HG03378 (cell line): Measurements from ENCODE around the gene ENG.
"Not testable (repeated sequence)": the region's sequence is repeated elsewhere in the genome, so short reads cannot be mapped to it uniquely, and the experiment has no call there.

ENCODE experiments used
- ATAC-seq: cut with Tn5 transposase; IDR thresholded peaks from one replicate; pipeline ENCODE4 v1.9.1; 2021; ENCODE audit warnings: mild to moderate bottlenecking, moderate library complexity; ENCODE audit not compliant: unreplicated experiment

The ENG gene

DNA sequence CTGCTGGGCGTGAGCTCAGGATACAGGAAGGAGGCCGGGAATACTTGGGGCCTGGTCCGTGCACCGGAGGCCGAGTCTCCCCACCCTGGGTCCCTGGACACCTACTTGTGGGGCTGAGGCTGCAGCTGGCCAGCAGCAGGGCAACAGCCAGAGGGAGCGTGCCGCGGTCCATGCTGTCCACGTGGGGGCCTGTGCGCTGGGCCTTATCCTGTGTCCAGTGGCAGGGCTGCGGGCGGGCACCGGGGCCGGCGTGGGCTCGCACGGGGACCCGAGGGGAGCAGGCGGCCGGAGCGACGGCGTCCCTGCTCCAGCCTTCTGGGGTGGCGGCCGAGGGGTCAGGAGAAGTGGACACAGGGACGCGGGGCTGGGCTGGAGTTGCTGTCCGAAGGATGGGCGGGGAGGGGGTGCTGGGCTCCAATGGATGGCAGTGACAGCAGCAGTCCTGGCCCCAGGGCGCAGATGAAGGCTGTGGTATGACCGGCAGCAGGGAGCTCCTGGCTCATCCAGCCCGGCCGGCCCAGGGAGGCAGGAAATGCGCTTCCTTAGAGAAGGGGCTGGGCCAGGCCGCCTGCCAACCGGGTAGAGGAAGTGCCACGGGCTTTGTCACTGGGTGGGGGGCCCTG, at the start of gene ENG:
ENG (minus strand) TSS at position 475 of the 623 bp plus-strand sequence; CDS start at position 172, 303 bp downstream.
- no peak for ATAC-seq

DNA sequence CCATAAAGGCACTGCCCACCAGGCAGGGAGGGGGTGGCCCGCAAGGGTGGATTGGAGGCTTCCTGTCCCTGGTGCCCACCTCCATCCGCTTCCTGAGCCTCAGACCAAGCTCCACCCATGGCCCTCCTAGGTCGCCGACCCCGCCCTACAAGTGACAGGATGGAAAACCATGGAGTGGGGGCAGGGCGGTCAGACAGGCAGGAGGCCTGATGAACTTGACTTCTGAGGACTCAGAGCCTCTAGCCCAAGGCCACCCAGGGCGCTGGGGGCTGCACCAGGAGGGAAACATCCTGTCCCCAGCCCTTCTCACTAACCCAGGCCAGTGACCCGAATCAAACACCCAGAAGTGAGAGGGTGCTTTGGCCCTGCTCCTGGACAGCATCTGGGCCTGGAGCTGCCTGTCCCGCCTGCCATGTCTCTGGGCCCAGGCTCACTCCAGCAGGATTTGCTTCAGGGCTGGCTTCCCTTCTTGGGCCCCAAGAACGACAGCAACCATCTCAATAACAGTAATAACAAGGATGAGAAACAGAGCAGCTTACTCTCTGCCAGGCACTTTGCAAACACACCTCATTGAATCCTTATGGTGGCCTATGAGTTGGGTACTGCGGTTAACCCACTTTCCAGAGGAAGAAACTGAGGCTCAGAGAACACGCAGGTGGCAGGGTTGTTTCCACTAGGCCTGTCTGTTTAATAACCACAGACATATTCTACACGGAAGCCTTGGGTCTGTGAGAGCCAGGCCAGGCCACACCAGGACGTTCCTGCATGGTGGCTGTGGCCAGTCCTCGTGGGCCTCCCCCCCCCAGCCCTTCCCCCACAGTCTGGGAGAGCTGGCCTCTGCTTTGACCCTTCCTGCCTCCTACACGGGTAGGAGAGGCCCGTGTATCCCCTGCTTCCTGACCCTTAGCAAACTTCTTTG, 49.4 kb upstream of the ENG start:
- ATAC-seq: no peak

DNA sequence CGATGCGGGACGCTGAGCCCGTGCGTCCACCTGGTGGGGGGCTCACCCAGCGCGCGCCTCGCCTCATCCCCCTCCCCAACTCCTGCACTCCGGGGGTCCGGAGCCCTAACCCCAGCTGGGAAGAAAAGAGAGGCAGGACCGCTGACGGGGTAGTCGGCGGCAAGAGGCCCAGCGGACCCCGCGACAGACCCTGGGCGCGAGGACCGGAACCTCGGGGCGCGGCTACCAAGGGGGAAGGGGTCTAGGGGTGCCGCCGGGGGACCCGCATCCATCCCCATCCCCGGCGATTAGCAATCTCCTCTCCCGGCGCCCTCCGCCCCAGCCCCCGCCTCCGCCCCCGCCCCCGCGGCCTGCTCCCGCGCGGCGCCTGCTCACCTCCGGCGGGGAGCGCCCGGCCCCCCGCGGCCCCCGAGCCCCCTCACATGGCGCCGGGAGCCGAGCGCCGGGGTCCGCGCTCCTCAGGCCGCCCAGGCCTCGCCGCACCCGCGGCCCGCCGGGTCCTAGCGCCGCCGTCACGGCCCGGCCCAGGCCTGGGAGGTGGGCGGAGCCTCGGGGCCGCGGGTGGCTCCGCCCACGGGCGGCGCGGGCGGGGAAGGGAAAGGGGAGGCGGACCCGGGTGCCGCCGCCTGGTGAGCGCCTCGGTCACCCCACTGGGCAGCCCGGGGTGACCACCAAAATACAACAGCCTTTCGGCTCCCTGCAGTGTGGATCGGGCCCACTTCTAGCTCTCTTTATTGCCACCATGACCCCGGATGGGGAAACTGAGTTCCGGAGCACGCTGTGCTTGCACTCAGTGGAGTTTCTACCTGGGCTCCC, 44.9 kb upstream of the ENG start, which contains the start of gene ST6GALNAC6:
ST6GALNAC6 (minus strand) TSS at position 476 of the 816 bp plus-strand sequence. CDS start 1,622 bp downstream, outside the sequence.
- ATAC-seq: no peak

DNA sequence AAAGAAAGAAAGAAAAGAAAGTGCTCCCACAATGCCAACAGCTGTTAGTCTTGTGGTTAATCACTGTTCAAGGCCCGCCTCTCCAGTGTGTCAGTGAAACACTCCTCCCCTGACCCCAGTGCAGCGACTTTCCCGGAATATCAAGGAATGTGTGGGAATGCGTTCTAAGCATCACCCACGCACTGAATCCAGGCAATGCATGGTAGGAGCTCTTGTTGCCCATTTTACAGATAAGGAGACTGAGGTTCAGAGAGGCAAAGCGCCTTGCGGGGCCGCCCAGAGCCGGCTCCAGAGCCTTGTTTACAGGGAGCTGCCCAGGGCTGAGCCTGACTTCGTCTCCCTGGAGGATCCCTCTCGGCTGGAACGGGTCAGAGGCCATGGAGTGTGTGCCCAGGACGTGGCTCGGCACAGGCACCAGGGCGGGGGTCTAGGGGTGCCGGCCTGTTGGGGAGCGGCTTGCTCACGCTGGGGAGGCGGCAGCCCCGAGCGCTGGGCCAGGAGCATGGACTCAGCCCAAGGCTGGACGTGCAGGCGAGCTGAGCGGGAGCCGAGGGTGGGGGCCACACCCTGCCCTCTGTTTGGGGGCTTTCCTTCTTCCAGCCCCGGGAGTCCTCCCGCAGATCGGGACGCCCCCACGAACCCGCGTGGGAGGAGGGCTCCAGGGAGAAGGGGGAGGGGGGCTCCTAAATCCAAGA, 44.1 kb upstream of the ENG start:
- no peak for ATAC-seq

DNA sequence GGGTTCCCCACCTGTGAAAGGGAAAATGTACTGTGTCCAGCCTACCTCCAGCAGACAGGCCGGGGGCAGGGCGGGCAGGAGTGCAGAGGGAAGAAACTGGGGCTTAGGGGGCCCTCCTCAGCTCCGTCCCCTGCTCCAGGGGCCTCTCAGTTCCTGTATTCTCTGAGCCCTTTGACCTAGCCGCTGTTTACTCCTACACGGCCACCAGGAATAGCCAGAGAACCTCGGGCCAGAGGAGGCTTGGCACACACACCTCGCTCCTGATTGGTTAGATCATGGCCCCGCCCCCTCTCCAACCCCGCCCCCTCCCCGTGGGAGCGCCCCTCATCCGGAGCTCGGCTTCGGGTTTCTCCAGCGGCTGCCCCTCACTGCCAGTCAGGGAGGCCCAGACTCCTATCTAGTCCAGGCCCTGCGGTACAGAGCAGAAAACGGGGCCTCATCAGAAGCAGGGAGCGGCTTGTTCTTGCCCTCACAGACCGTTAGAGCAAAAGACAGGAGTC, 42.8 kb upstream of the ENG start:
- no peak for ATAC-seq

DNA sequence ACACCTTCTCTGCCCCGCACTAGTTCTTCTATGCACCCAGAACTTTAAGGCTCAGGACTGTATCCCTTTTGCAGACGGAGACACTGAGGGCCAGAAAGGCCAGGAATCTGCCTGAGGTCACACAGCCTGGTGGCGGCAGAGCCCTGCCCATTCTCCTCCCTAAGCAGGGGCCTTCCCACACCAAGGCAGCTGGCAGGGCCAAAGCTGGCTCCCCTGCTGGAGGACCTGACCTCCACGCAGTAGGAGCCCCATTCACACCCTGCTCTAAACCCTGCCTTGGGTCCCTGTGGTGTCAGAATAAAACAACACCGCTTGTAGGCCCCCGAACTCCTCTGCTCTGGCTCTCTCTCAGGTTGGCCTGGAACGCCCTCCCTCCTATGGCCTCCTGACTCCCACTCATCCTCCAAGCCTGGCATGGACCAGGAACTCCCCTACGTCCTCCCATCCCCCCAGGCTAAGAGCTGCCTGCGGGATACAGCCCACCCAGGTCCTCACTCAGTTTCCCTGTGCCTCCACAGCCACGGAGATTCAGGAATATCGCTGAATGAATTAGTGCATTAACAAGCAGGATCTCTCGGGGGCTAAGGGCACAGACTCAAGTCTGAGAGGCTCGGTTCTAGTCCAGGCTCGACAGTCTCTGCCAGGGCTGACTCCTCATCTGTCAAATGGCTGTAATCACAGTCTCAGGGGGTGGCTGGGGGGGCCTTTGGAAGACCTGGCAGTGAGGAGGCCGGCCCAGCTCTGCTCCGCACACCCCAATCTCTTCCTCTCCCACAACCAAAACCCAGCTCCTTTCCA, 42.1 kb upstream of the ENG start:
- ATAC-seq: no peak

DNA sequence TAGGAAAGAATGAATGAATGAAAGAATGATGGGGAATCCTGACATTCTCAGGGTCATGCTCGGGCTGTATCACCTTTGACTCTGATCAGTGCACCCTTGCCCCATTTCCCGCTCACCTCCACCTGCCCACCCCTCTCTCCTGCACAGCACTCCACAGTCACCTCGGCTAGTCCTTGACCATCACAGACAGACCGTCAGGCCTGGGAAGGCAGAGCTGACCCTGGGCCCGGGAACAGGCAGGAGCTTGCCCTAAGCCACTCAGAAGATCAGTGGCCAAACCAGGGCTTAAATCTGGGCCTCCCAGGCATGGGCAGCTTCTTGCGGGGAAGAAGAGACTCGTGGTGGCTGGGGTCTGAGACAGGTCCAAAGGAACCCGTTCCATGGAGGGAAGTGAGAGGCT, 41.4 kb upstream of the ENG start:
- no peak for ATAC-seq

DNA sequence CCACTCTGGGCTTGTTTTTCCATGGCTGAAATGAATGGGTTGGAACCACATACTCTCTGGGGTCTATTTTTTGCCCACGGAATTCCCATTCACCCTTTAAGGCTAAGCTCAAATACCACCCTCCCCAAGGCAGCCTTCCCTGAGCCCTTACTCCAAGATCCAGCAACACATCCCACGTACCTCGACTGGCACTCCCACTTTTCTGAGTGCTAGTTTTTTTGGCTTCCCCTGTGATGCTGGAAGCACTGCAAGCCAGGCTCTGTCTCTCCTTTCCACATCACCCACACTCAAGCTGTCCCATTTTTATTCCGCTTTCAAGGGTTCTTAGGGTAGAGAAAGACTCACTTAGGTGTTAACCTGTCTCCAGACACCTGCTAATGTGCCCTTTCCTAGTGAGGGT, 38.9 kb upstream of the ENG start:
- no peak for ATAC-seq

DNA sequence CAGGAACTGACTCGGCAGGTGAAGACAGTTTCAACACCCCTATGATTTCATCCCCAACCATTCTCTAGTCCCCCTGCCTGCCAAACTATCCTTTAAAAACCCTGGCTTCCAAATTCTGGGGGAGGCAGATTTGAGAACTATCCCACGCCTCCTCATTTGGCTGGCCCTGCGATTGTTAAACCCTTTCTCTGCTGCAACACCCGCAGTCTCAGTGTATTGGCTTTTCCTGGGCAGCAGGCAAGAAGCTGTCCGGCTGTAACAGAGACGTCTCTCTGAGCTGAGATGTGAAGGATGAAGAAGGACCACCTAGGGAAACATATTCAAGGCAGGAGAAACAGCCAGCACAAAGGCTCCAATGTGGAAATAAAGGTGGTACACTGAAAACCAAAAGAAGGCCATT, 38.4 kb upstream of the ENG start:
- no peak for ATAC-seq

DNA sequence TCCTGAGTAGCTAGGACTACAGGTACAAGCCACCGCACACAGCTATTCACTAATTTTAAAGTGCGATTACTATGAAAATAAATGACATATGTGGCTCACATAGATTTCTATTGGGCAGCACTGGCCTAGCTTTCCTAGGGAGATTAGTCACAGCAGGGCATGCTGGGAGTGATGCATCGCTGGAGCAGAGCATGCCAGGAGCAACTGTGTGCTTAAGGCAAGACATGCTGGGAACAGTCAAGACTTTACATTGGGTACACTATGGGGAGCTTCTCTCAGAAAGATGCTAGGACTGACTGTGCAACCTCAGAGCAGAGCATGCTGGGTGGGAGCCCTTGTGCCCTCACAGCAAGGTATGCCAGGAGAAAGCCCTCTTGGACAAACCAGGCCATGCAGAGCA, 35.6 kb upstream of the ENG start:
- ATAC-seq: no peak

DNA sequence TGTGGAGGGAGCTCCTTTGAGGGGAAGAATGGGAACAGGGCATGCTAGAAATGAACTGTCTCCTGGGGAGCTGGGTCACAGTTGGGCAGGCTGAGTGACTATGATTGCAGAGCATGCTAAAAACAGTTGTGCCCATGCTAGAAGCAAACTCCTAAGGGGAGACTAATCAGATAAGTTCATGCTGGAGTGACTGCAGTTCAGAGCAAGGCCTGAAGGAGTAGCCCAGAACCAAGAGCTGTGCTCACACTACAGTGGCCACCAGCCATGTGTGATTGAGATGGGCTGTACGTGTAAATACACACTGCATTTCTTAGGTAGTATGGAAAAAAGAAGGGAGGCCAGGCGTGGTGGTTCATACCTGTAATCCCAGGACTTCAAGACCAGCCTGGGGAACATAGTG, 33.3 kb upstream of the ENG start:
- ATAC-seq: no peak

DNA sequence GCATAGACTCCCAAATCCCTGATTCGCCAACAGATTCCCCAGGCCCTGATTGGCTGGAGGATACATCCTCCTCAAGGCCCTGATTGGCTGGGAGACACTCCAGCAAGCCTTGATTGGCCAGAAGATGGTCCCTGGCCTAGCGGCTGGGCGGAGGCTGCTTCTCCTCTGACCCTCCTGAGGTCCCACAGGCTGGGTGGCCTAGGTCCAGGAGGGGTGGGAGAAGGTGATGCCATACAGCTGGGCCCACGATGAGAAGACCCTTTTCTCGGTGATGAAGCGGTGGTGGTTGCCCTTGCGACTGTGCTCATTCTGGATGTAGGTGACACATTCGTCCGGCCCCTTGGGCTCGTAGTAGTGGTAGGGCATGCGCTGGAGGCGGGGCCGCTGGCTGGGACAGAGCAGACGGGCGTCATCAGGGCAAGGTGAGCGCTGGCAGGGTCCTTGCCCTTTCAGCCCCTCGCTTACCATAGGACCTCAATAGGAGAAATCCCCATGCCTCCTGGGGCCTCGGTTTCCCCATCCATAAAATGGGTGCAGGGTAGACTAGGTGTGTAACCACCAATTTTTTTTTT, 32.0 kb upstream of the ENG start:
- ATAC-seq: no peak

DNA sequence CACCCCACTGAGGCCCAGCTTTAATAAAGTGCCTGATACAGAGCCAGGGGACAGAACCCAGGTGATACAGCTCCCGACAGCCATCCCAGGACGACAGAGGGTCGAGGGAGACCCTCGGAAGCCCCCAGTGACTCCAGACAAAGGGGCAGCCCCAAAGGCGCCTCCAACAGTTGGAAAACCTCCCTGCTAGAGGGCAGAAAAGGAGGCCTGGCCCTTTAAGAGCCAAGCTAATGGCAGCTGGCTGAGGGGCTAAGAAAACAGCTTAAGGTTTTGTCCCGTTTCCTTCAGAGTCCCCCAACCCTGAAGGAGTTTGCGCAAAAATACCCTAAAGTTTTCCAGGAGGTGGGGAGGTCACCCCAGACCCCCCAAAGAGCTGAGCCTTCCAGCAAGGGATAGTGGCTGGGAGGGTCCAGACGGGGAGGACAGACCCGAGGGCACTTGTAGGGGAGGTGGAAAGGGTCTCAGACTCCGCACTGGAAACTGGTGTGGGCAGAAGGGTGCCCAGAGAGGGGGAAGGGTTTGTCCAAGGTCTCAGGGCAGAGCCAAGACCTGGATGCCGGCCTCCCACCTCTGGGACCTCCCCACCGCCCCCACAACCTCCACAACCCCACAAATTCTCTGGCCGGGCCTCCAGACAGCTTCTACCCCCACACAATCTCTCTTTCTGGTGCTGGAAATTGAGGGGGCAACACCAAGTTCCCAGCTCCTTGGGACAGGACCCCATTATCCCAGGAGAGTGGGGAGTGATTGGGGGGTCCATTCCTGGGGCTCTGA, 31.2 kb upstream of the ENG start:
- ATAC-seq: no peak

DNA sequence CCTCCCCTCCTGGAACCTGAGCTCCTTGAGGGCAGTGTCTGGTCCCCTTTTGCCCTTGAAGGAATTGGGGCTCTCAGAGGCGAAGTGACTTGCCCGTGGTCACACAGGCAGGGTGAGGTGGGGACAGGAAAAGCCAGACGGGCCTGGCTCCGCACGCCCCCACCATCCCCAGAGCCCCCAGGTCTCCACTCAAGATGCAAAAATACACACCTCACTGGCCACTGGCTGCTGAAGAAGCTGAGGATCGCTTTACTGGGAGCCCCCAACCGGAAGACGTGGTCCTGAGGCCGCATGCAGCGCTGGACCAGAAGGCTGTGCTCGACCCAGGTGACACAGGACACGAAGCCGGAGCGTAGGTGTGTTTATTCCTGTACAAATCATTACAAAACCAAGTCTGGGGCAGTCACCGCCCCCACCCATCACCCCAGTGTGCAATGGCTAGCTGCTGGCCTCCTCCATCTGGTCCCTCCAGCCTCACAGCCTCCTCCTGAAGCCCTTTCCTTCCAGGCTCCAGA, 30.6 kb upstream of the ENG start:
- no peak for ATAC-seq

DNA sequence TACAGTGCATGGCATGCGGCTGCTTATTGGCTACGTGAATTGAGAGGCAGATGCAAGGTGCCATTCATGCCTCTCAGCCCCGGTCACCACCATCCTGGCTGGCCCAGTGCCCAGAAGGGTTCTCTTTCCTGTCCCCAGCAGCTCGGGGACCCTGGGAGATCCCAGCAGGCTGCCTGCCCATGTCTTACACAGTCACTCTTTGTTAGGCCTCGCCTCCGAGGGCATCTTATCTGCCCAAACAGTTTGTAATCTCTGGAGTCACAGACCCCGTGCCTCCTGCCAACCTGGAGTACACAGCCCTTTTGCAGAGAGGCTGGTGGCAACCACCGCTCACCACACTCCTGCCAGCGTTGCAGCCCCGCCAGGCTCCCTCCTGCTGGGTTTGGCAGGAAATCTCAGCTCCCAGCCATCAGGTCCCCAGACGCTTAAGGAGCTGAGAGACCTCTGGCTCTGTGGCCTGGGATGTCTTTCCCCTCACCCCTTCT, 30.0 kb upstream of the ENG start:
- no peak for ATAC-seq

DNA sequence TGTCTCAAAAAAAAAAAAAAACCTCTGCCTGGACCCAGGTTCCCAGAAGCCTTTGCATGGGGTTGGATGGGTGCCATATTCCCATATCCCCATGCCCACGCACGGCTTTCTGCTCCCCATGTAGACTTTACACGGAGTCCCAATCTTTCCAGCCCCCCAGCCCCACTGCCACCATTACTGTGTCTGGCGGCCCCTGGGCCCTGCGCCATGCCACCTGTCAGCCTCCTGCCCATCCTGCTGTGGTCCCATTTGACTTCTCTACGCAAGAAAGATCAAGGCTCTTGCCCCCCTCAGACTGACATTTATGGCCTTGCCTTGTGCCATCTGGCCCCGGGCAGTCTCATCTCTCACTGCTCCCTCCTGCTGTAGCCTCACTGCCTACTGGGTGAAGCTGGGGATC, 29.5 kb upstream of the ENG start:
- ATAC-seq: no peak

DNA sequence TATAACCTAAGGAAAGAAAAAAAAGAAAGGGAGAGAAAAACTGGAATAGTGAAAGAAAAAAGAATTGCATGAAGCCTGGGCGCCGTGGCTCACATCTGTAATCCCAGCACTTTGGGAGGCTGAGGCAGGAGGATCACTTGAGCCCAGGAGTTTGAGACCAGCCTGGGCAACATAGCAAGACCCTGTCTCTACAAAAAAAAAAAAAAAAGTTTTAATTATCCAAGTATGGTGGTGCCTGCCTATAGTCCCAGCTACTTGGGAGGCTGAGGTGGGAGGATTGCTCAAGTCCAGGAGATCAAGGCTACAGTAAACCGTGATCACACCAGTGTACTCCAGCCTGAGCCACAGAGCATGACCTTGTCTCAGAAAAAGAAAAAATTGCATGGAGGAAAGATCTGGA, 27.3 kb upstream of the ENG start:
- ATAC-seq: not testable (repeated sequence)

DNA sequence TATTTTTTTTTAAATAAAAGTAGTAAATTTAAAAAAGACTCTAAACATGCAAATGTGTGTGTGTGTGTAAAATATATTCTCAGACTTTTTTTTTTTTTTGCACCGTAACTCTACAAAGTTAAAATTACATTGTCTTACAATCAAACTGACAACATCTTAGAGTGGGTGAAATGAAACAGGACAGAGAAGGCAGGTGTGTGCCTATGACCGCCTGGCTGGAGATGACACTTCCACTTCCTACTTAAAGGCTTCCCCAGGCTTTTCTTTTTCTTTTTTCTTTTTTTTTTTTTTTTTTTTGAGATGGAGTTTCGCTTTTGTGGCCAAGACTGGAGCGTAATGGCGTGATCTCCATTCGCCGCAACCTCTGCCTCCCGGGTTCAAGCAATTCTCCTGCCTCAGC, 25.7 kb upstream of the ENG start:
- ATAC-seq: no peak
